Breast epithelium (tissue), 4 donors: ENCODE results near the gene OPTN. TPM values are rescaled to one million over a fixed set of nuclear protein-coding genes. Genes with fewer than 3 reads are reported as not detected.
"Not testable (repeated sequence)": the region's sequence is repeated elsewhere in the genome, so short reads cannot be mapped to it uniquely, and the experiment has no call there.

Experiments used
- DNase-seq, 2 donors: peaks; one replicate each; pipeline ENCODE4 v3.0.0-alpha.2; 2019; ENCODE audit warnings: low spot score in 2 of 2
- H3K27ac ChIP-seq, 2 donors: fragments of 200-600 bp; sonication (generic) in 1 of 2; one replicate each; pipeline ENCODE4 v1.5.1; 2016 to 2019; ENCODE audit warnings: mild to moderate bottlenecking in 1 of 2
- H3K27me3 ChIP-seq, 2 donors: fragments of 200-600 bp; sonication (generic) in 1 of 2; one replicate each; pipeline versions ENCODE4 v1.5.1 to v1.6.0; 2017 to 2019; ENCODE audit warnings: control low read depth in 1 of 2, mild to moderate bottlenecking in 1 of 2
- H3K36me3 ChIP-seq: fragments of 200-600 bp; one replicate; pipeline ENCODE4 v1.5.1; 2019
- H3K4me1 ChIP-seq, 2 donors: fragments of 200-600 bp; sonication (generic); one replicate each; pipeline ENCODE4 v1.5.1; 2016 to 2019; ENCODE audit warnings: control low read depth in 1 of 2
- H3K4me3 ChIP-seq, 3 donors: fragments of 200-600 bp; sonication (generic); 1 replicate in 2 of 3; 2 replicates in 1 of 3; pipeline ENCODE4 v1.5.1; 2016 to 2019; ENCODE audit warnings: mild to moderate bottlenecking in 3 of 3, moderate library complexity in 2 of 3
- H3K9me3 ChIP-seq, 2 donors: fragments of 200-600 bp; sonication (generic) in 1 of 2; one replicate each; pipeline ENCODE4 v1.5.1; 2016 to 2019; ENCODE audit warnings: control low read depth in 1 of 2
- CTCF ChIP-seq, 3 donors: fragments of 450-650 bp; IDR thresholded peaks; one replicate each; pipeline ENCODE4 v1.5.1; 2016 to 2017; ENCODE audit warnings: antibody characterized with exemption in 3 of 3, mild to moderate bottlenecking in 3 of 3, moderate library complexity in 3 of 3
- POLR2A ChIP-seq: fragments of 450-650 bp; IDR thresholded peaks from one replicate; pipeline ENCODE4 v1.6.1; 2016; ENCODE audit warnings: antibody characterized with exemption, mild to moderate bottlenecking, moderate library complexity
- POLR2AphosphoS5 ChIP-seq, 3 donors: sonication (generic); formaldehyde crosslinking; IDR thresholded peaks; one replicate each; pipeline ENCODE4 v1.6.1; 2017; ENCODE audit warnings: antibody characterized with exemption in 3 of 3
- intact Hi-C: fragments of 100-400 bp; cut with DNase I; formaldehyde crosslinking; loops from one replicate; pipeline ENCODE4 v1.15.1; 2023; ENCODE audit warnings: low total_unique reads
- total RNA-seq, 3 donors: library from RNA; depleted of rRNA; stranded (reverse); fragments of >200 nt; gene quantifications; one replicate each; pipeline ENCODE4 v1.1.0, GENCODE V29; 2016

OPTN gene
- total RNA-seq, 3 donors from 2014 or later = 43.9 to 119 (median 49.2) TPM

DNA sequence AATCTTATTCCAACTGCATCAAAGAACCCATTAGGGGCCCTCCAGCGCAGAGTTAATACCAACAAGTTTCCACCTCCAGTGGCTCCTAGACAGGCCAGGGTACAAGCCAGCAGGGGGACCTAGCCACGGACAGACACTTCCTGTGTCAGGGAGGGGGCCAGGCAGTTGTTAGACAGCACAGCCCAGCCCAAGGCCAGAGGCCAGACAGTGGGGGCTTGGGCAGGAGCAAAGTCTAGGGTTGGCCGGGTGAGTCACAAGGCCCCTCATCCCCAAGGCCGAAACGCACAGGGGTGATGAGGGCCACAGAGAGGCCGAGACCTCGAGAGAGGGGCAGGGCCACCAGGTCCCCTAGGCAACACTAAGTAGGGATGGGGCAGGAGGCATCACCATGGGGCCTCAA is 19.3 kb upstream of the OPTN start:
- Histone ChIP-seq H3K9me3 (peaks cover 28 to 57% of the 10 kb centered on the region in 2 donors), H3K27ac (no peak overlapping the region), H3K36me3 (no peaks in the 10 kb centered on the region), H3K27me3 (no peaks in the 10 kb centered on the region), H3K4me1 (no peaks in the 10 kb centered on the region), H3K4me3 (no peak overlapping the region)
- no peak for DNase-seq
- intact Hi-C loops = no loop called here
- TF ChIP-seq POLR2AphosphoS5 (IDR thresholded peaks at IDR 0.05) (no peak), POLR2A (no peak), CTCF (IDR thresholded peaks at IDR 0.05) (no peak)

DNA sequence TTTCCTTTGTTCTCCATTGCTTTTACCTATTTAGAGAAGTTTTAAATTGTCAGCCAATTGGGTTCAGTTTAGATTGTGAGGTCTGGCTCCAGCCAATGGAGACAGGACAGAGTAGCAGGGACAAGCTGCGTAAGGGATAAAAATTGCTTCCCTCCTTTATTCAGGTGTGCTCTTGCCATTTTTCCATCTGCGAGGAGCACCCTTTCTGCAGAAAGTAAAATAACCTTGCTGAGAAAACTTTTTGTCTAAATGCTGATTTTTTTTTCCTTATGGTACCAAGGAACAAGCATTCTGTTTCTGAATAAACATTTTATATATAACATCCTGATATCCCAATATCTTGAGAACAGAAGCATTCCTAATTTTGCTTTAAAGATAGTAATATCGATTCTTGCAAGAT is 16.3 kb upstream of the OPTN start:
- DNase-seq, intact Hi-C loops, H3K4me3 ChIP-seq, H3K36me3 ChIP-seq, H3K4me1 ChIP-seq, H3K27ac ChIP-seq, H3K27me3 ChIP-seq: not testable (repeated sequence)
- peaks cover 28 to 56% of the 10 kb centered on the region in 2 donors for H3K9me3 ChIP-seq

GRCh38 chr10:13086056-13086455 is 13.9 kb upstream of the OPTN start:
- DNase-seq = no peak
- H3K36me3 ChIP-seq = no peaks in the 10 kb centered on the region
- H3K27me3 ChIP-seq = no peaks in the 10 kb centered on the region
- intact Hi-C loops = no loop called here
- no peak overlapping the region for H3K4me3 ChIP-seq
- TF ChIP-seq CTCF (IDR thresholded peaks at IDR 0.05) (no peak), POLR2A (no peak), POLR2AphosphoS5 (IDR thresholded peaks at IDR 0.05) (no peak)
- H3K4me1 ChIP-seq = no peaks in the 10 kb centered on the region
- H3K9me3 ChIP-seq = peaks cover 17 to 38% of the 10 kb centered on the region in 2 donors
- no peak overlapping the region for H3K27ac ChIP-seq

DNA sequence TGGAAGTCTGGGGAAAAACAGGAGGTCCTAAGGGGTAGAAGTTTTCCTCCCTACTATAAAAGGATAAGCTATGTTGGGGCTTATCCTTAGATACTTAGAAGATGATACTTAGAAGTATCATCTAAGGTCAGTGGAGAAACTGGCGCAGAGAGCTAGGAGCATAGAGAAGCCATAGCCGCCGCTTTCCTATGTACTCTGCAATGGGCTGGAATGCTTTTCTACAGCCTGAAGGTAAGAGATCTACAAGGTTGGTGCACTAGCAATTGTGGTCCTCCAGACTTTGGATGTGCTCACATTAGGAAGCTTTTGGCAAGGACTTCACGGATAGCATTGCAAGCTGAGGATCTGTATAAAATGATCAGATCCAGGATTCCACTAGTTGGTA is 12.4 kb upstream of the OPTN start:
- Histone ChIP-seq H3K9me3 (peaks cover 13 to 26% of the 10 kb centered on the region in 2 donors), H3K4me3 (no peak overlapping the region), H3K27ac (no peak overlapping the region), H3K27me3 (no peaks in the 10 kb centered on the region), H3K4me1 (no peaks in the 10 kb centered on the region), H3K36me3 (no peaks in the 10 kb centered on the region)
- TF ChIP-seq POLR2A (no peak), POLR2AphosphoS5 (IDR thresholded peaks at IDR 0.05) (no peak), CTCF (IDR thresholded peaks at IDR 0.05) (no peak)
- intact Hi-C loops = no loop called here
- no peak for DNase-seq

DNA sequence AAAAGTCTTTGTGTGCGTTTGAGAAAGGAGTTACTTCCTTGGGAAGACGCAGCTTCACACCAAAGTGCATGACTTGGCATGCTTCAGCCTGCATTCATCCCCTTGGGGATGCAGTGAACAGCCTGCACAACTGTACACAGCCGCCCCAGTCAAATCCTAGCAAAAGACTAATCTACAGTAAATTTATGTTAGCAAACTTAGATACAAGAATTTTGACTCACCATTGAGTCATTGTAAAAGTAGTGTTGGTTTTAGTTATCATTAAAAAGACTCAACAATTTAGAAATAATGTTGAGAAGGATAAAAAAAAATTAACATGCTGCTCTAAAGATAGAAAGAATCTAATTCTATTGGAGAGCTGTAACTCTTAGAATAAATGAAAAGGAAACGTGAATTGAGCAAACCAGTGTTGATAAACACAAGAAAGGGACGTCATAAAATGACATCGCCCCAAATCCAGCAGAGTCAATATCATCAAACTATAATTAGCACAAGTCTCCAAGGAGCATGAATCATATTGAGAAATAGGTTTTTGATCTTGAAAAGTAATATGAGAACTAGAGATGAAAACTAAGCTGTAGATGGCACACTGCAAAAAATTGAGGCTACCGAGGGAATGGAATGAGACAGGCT is 11.9 kb upstream of the OPTN start:
- Histone ChIP-seq H3K36me3 (no peaks in the 10 kb centered on the region), H3K4me1 (no peaks in the 10 kb centered on the region), H3K4me3 (no peak overlapping the region), H3K9me3 (peaks cover 9 to 21% of the 10 kb centered on the region in 2 donors), H3K27ac (no peak overlapping the region), H3K27me3 (no peaks in the 10 kb centered on the region)
- intact Hi-C loops = no loop called here
- TF ChIP-seq CTCF (IDR thresholded peaks at IDR 0.05) (no peak), POLR2A (no peak), POLR2AphosphoS5 (IDR thresholded peaks at IDR 0.05) (no peak)
- no peak for DNase-seq

DNA sequence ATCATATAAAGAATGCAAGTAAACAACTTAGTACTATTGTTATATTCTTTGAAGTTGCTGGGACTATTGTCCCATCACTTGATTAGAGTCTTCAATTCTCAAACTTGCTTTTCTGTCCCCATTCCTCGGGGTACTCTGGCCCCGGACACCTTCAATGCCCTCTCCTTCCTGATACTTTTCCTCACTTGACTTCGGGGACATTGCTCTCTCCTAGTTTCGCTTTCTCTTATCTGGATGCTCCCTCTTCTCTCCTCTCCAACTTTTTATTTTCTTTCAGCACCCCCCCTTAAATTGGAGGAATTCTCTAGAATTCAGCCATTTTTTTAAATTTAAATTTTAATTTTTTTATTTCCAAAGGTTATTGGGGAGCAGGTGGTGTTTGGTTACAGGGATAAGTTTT is 10.6 kb upstream of the OPTN start:
- Histone ChIP-seq H3K9me3 (peaks cover 3 to 8% of the 10 kb centered on the region in 2 donors), H3K4me3 (no peak overlapping the region), H3K36me3 (no peaks in the 10 kb centered on the region), H3K27ac (no peak overlapping the region), H3K27me3 (no peaks in the 10 kb centered on the region), H3K4me1 (no peaks in the 10 kb centered on the region)
- intact Hi-C loops = no loop called here
- no peak for DNase-seq
- TF ChIP-seq POLR2AphosphoS5 (IDR thresholded peaks at IDR 0.05) (no peak), POLR2A (no peak), CTCF (IDR thresholded peaks at IDR 0.05) (no peak)
